GM12878 (cell line): Measurements from ENCODE around the gene GGT1. TPM values are rescaled to one million over a fixed set of nuclear protein-coding genes. Genes with fewer than 3 reads are reported as not detected.

ENCODE experiments used
- ATAC-seq: fragments of 200-7000 bp; cut with Tn5 transposase; 3 replicates; pipeline ENCODE4 v1.9.1; 2020; ENCODE audit warnings: mild to moderate bottlenecking, moderate library complexity
- BruUV-seq: library from RNA; stranded (reverse); fragments of 400-500 nt; replicated peaks from 2 replicates; lab custom pipeline; 2021; lab: Mats Ljungman, UMichigan
- CTCF ChIA-PET: fragments of 300-600 bp; sonication (Branson Sonifier 250); formaldehyde crosslinking; extraction: SDS; loops from one replicate; lab custom pipeline; 2021; ENCODE audit warnings: inconsistent platforms; lab: Yijun Ruan, JAX
- POLR2A ChIA-PET: fragments of 350-600 bp; formaldehyde crosslinking; extraction: SDS; loops from one replicate; lab custom pipeline; 2021; ENCODE audit warnings: inconsistent platforms; lab: Charles Lee
- RAD21 ChIA-PET: fragments of 300-600 bp; sonication (Branson Sonifier 250); formaldehyde crosslinking; loops from one replicate; lab custom pipeline; 2023; ENCODE audit warnings: antibody characterized with exemption; ENCODE audit not compliant: unreplicated experiment; lab: Charles Lee
- SMC1A ChIA-PET: fragments of 300-600 bp; sonication (Branson Sonifier 250); formaldehyde crosslinking; loops from one replicate; lab custom pipeline; 2023; ENCODE audit not compliant: unreplicated experiment, uncharacterized antibody; lab: Charles Lee
- DNase-seq: peaks from one replicate; pipeline ENCODE4 v3.0.0-alpha.2; 2011; ENCODE audit warnings: low read depth, low spot score
- FAIRE-seq: peaks from 3 replicates; lab custom pipeline; 2011; peaks lifted over from hg19 to GRCh38; lab: Jason Lieb, UNC
- H2AFZ ChIP-seq: 2 replicates; pipeline ENCODE4 v1.6.0; 2011; ENCODE audit warnings: low read depth, low read length, control low read depth; ENCODE audit not compliant: control insufficient read depth
- H3K27ac ChIP-seq: 2 replicates; pipeline ENCODE4 v1.5.1; 2011; ENCODE audit warnings: control low read depth; ENCODE audit not compliant: control insufficient read depth, insufficient read depth
- H3K27me3 ChIP-seq, 2 experiments: replicated peaks in 1 of 2; 2 replicates each; pipeline versions ENCODE4 v1.6.0 to v1.6.1; 2011; ENCODE audit warnings: low read length in 1 of 2; ENCODE audit not compliant: control insufficient read depth in 2 of 2, insufficient read depth in 2 of 2
- H3K36me3 ChIP-seq, 2 experiments: 2 replicates each; pipeline ENCODE4 v1.5.1; 2011; ENCODE audit warnings: low read length in 1 of 2; ENCODE audit not compliant: control insufficient read depth in 2 of 2, insufficient read depth in 2 of 2
- H3K4me1 ChIP-seq: 2 replicates; pipeline ENCODE4 v1.6.1; 2011; ENCODE audit warnings: mild to moderate bottlenecking, low read length, moderate library complexity, mixed read lengths; ENCODE audit not compliant: control insufficient read depth, insufficient read depth
- H3K4me2 ChIP-seq: 2 replicates; pipeline ENCODE4 v1.6.0; 2011; ENCODE audit warnings: control low read depth; ENCODE audit not compliant: control insufficient read depth, insufficient read depth
- H3K4me3 ChIP-seq: fragments of 200-600 bp; sonication (generic); 2 replicates; pipeline ENCODE4 v1.5.1; 2016
- H3K79me2 ChIP-seq: 2 replicates; pipeline ENCODE4 v1.6.0; 2011; ENCODE audit warnings: low read length; ENCODE audit not compliant: control insufficient read depth, insufficient read depth
- H3K9ac ChIP-seq: 2 replicates; pipeline ENCODE4 v1.8.0; 2011; ENCODE audit warnings: low read length, control low read depth, mixed read lengths; ENCODE audit not compliant: control insufficient read depth, insufficient read depth
- H3K9me3 ChIP-seq: replicated peaks from 3 replicates; pipeline ENCODE4 v1.5.1; 2011; ENCODE audit warnings: mild to moderate bottlenecking, low read length; ENCODE audit not compliant: control insufficient read depth, insufficient read depth
- H4K20me1 ChIP-seq: 2 replicates; pipeline ENCODE4 v1.6.0; 2011; ENCODE audit not compliant: control insufficient read depth, insufficient read depth
- ASH2L ChIP-seq: fragments of 300-600, 200-600 bp; sonication (generic); IDR thresholded peaks from 2 replicates; pipeline ENCODE4 v1.6.1; 2017; ENCODE audit warnings: low read depth, mild to moderate bottlenecking, borderline replicate concordance
- ATF2 ChIP-seq: IDR thresholded peaks from 2 replicates; pipeline ENCODE4 v1.6.1; 2012; ENCODE audit warnings: low read length, inconsistent platforms
- BCL3 ChIP-seq: IDR thresholded peaks from 2 replicates; pipeline ENCODE4 v1.6.1; 2011; ENCODE audit warnings: borderline replicate concordance, low read depth, mild to moderate bottlenecking, moderate library complexity, low read length; ENCODE audit not compliant: insufficient read depth, poor library complexity, severe bottlenecking
- BCLAF1 ChIP-seq: fragments of 450-650 bp; IDR thresholded peaks from 2 replicates; pipeline ENCODE4 v1.6.1; 2017; ENCODE audit warnings: antibody characterized with exemption, mild to moderate bottlenecking, moderate library complexity
- CHD1 ChIP-seq: IDR thresholded peaks from 2 replicates; pipeline ENCODE4 v1.6.1; 2012; ENCODE audit warnings: low read depth, low read length, improper control_type of control experiment
- CTCF ChIP-seq, 3 experiments: IDR thresholded peaks in 2 of 3; conservative IDR thresholded peaks in 1 of 3; 2 replicates each; pipeline ENCODE4 v1.5.1; 2011; ENCODE audit warnings: low read depth in 3 of 3, low read length in 3 of 3, mild to moderate bottlenecking in 3 of 3, control low read depth in 2 of 3, moderate library complexity in 2 of 3, inconsistent platforms in 1 of 3, mixed read lengths in 1 of 3; ENCODE audit not compliant: control insufficient read depth in 2 of 3, insufficient read depth in 1 of 3; ENCODE audit errors: extremely low read depth in 1 of 3
- DPF2 ChIP-seq: fragments of 450-650 bp; IDR thresholded peaks from 2 replicates; pipeline ENCODE4 v1.6.1; 2017; ENCODE audit warnings: mild to moderate bottlenecking
- EP300 ChIP-seq, 2 experiments: fragments of 150-350 bp in 1 of 2; IDR thresholded peaks; 2 replicates each; pipeline ENCODE4 v1.6.1; 2011 to 2012; ENCODE audit warnings: low read depth in 2 of 2, low read length in 2 of 2, borderline replicate concordance in 1 of 2, improper control_type of control experiment in 1 of 2, inconsistent platforms in 1 of 2; ENCODE audit not compliant: control insufficient read depth in 1 of 2
- FOXK2 ChIP-seq: fragments of 450-650 bp; IDR thresholded peaks from 2 replicates; pipeline ENCODE4 v1.6.1; 2017; ENCODE audit warnings: mild to moderate bottlenecking, moderate library complexity
- HDAC2 ChIP-seq: fragments of 200-600 bp; sonication (generic); IDR thresholded peaks from 2 replicates; pipeline ENCODE4 v1.6.1; 2017
- MAX ChIP-seq: IDR thresholded peaks from 2 replicates; pipeline ENCODE4 v1.6.1; 2012; ENCODE audit warnings: low read depth, low read length, improper control_type of control experiment
- POLR2A ChIP-seq: IDR thresholded peaks from 2 replicates; pipeline ENCODE4 v1.6.1; 2011; ENCODE audit warnings: low read depth, mild to moderate bottlenecking, low read length
- RAD51 ChIP-seq: fragments of 450-650 bp; IDR thresholded peaks from 2 replicates; pipeline ENCODE4 v1.6.1; 2016; ENCODE audit warnings: moderate library complexity, mild to moderate bottlenecking, inconsistent platforms
- RBBP5 ChIP-seq: fragments of 200-600 bp; sonication (generic); conservative IDR thresholded peaks from 2 replicates; pipeline ENCODE4 v1.6.1; 2016
- STAT1 ChIP-seq: fragments of 450-650 bp; conservative IDR thresholded peaks from 2 replicates; pipeline ENCODE4 v1.6.1; 2014; ENCODE audit warnings: antibody characterized with exemption, mild to moderate bottlenecking
- ZNF622 ChIP-seq: fragments of 450-650 bp; IDR thresholded peaks from 2 replicates; pipeline ENCODE4 v1.6.1; 2017; ENCODE audit warnings: mild to moderate bottlenecking, inconsistent platforms
- ZSCAN29 ChIP-seq: fragments of 450-650 bp; IDR thresholded peaks from 2 replicates; pipeline ENCODE4 v1.6.1; 2017; ENCODE audit warnings: mild to moderate bottlenecking, moderate library complexity
- WGBS: methylation state at CpG from one replicate; pipeline ENCODE4 v1.1.6; 2016; ENCODE audit warnings: low lambda C conversion rate; ENCODE audit not compliant: insufficient replicate concordance, insufficient coverage; ENCODE audit errors: missing lambda C conversion rate; 5-methylcytosine and 5-hydroxymethylcytosine counted together
- in situ Hi-C: fragments of 300-500 bp; cut with MboI; formaldehyde crosslinking; loops from 9 replicates; pipeline ENCODE4 v1.14.3; 2018; ENCODE audit warnings: mixed read lengths
- intact Hi-C: fragments of 100-400 bp; cut with micrococcal nuclease; formaldehyde crosslinking; loops from one replicate; pipeline ENCODE4 v1.14.2; 2022; ENCODE audit not compliant: unreplicated experiment
- polyA plus RNA-seq, 11 experiments: library from polyadenylated mRNA; depleted of rRNA in 4 of 11; unstranded in 6 of 11; stranded (reverse) in 5 of 11; fragments of >200 nt; fragmentation: Nextera tagmentation in 4 of 11; fragmentation: Illumina TruSeq in 1 of 11; extraction: Ambion mirVana in 4 of 11; extraction: Trizol in 1 of 11; gene quantifications; 1 replicate in 1 of 11; 2 replicates in 10 of 11; pipeline versions ENCODE4 v1.2.1 to v1.2.3, GENCODE V29; 2011 to 2016; ENCODE audit warnings: inconsistent platforms in 2 of 11, missing spikeins in 2 of 11, low read depth in 1 of 11
- total RNA-seq, 4 experiments: library from RNA; depleted of rRNA in 3 of 4; stranded (reverse); fragments of >200 nt in 3 of 4; fragmentation: Illumina TruSeq in 1 of 4; extraction: Trizol in 1 of 4; gene quantifications; 2 replicates each; pipeline versions ENCODE4 v1.2.1 to v1.2.3, GENCODE V29; 2013 to 2021

GGT1 gene
- total and polyA plus RNA-seq, 10 of the 15 experiments (the other 5 are each of a cell fraction or from before 2014, with no cell fraction given): 0.47 to 26.6 (median 9.1) TPM

- intact Hi-C loops: no loop called here
- no peak for ATAC-seq
- in situ Hi-C loops: no loop called here
- SMC1A ChIA-PET: no interaction called here
- no peak for DNase-seq
- no peaks in the 10 kb centered on the region for H3K27me3 ChIP-seq
- no TSS peak for BruUV-seq
- no peak overlapping the region for H3K4me3 ChIP-seq
- no peaks in the 10 kb centered on the region for H4K20me1 ChIP-seq
- H3K27ac ChIP-seq: no peak overlapping the region
- no peaks in the 10 kb centered on the region for H3K4me1 ChIP-seq
- no peaks in the 10 kb centered on the region for H3K36me3 ChIP-seq
- H3K4me2 ChIP-seq: no peak overlapping the region
- no peaks in the 10 kb centered on the region for H3K9me3 ChIP-seq
- no peak overlapping the region for H3K9ac ChIP-seq
- no peak for FAIRE-seq
- CTCF ChIA-PET: interaction anchor here (1.0 kb wide), 1 partner anchor 41 kb away, joined by 3 read pairs; no protein-coding TSS in a partner anchor
- 63% methylated on average over 14 of the region's 16 CpGs for WGBS
- H2AFZ ChIP-seq: no peak overlapping the region
- RAD21 ChIA-PET: no interaction called here
- no peaks in the 10 kb centered on the region for H3K79me2 ChIP-seq
- POLR2A ChIA-PET: no interaction called here
- TF ChIP-seq BCL3 (no peak), RBBP5 (no peak), CHD1 (no peak), RAD51 (no peak), DPF2 (no peak), ZSCAN29 (no peak), STAT1 (no peak), CTCF (IDR thresholded peaks at IDR 0.05 in 2 of 3, conservative IDR thresholded peaks at IDR 0.05 in 1 of 3; ENCODE audit: control insufficient read depth in 2 of 3, extremely low read depth in 1 of 3, insufficient read depth in 1 of 3, low read depth in 3 of 3, low read length in 3 of 3) (no peak), ATF2 (no peak), MAX (no peak), HDAC2 (no peak), ASH2L (no peak), POLR2A (no peak), ZNF622 (no peak), EP300 (IDR thresholded peaks at IDR 0.05; ENCODE audit: borderline replicate concordance in 1 of 2, control insufficient read depth in 1 of 2, low read depth in 2 of 2, low read length in 2 of 2) (no peak), BCLAF1 (no peak), FOXK2 (no peak)
Observed at GRCh38 chr22:24593836-24594568, 9.0 kb upstream of the GGT1 start.
